PC-3 (cell line): Measurements from ENCODE around the gene CSNK2A1.

ENCODE experiments used
- EZH2phosphoT487 ChIP-seq: fragments of 300-600 bp; sonication (generic); IDR thresholded peaks from 2 replicates; pipeline ENCODE4 v1.6.1; 2018; ENCODE audit warnings: mild to moderate bottlenecking, antibody characterized with exemption, low read length, borderline replicate concordance
- TF ChIP-seq, protein P1 (sequence below): fragments of 300-600 bp; sonication (generic); conservative IDR thresholded peaks from 2 replicates; pipeline ENCODE4 v1.5.1; 2017; ENCODE audit warnings: antibody characterized with exemption, low read depth, mild to moderate bottlenecking, low read length

GRCh38 chr20:503048-503737, 40.4 kb downstream of the CSNK2A1 start:
- TF ChIP-seq, protein P1, sequence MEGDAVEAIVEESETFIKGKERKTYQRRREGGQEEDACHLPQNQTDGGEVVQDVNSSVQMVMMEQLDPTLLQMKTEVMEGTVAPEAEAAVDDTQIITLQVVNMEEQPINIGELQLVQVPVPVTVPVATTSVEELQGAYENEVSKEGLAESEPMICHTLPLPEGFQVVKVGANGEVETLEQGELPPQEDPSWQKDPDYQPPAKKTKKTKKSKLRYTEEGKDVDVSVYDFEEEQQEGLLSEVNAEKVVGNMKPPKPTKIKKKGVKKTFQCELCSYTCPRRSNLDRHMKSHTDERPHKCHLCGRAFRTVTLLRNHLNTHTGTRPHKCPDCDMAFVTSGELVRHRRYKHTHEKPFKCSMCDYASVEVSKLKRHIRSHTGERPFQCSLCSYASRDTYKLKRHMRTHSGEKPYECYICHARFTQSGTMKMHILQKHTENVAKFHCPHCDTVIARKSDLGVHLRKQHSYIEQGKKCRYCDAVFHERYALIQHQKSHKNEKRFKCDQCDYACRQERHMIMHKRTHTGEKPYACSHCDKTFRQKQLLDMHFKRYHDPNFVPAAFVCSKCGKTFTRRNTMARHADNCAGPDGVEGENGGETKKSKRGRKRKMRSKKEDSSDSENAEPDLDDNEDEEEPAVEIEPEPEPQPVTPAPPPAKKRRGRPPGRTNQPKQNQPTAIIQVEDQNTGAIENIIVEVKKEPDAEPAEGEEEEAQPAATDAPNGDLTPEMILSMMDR: no peak
- no peak for TF ChIP-seq EZH2phosphoT487
